Measurements from ENCODE around the gene PHOSPHO2.

DNA sequence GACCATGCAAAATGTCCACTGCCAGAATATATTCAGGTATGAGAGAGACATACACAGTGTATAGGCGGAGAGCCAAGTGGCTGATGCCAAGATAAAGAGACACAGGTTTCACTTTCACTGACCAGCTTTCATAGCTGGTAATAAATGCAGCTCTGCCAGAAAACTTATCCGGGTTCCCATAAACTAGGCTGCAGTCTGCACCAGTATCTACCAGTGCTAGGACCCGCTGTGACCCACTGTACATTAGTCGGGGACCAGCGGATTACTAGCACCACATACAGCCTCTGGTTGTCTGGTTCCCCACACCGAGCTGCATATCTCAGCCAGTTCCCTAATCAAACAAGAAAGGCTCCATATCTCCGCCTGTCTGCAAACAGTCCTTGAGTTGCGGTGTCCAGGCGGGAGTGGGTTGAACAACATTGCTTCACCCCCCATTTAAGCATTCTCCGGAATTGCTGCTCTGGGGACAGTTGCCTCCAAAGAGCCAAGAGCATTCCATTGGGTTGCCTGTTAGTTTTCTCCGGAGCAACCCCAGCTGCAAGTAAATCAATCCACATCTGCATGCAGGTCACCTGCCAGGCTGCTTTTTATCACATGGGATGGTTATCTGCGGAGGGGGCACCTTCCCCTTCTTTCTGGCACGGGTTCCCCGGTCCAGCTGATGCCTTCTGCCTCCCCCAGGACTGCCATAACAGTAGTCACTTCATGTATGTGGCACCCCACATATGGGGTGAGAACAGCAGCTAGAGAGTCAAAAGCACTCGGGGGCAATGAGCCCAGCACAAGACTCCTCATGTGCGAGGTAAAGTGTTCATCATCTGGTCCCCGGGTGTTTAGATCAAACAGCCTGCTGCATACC is 21.3 kb downstream of the PHOSPHO2 start:
- TF ChIP-seq, protein P1, sequence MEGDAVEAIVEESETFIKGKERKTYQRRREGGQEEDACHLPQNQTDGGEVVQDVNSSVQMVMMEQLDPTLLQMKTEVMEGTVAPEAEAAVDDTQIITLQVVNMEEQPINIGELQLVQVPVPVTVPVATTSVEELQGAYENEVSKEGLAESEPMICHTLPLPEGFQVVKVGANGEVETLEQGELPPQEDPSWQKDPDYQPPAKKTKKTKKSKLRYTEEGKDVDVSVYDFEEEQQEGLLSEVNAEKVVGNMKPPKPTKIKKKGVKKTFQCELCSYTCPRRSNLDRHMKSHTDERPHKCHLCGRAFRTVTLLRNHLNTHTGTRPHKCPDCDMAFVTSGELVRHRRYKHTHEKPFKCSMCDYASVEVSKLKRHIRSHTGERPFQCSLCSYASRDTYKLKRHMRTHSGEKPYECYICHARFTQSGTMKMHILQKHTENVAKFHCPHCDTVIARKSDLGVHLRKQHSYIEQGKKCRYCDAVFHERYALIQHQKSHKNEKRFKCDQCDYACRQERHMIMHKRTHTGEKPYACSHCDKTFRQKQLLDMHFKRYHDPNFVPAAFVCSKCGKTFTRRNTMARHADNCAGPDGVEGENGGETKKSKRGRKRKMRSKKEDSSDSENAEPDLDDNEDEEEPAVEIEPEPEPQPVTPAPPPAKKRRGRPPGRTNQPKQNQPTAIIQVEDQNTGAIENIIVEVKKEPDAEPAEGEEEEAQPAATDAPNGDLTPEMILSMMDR (IDR thresholded peaks at IDR 0.05) = no peak
- TF ChIP-seq POLR2A (IDR thresholded peaks at IDR 0.05) (no peak), EP300 (IDR thresholded peaks at IDR 0.05) (no peak)

Measured in tibial nerve (tissue), 4 donors.